SK-N-SH (cell line): ENCODE data around the gene TMEM169.

ENCODE experiments used
- CTCF ChIP-seq: fragments of 200-600 bp; sonication (generic); IDR thresholded peaks from 2 replicates; pipeline ENCODE4 v1.6.1; 2017; ENCODE audit warnings: antibody characterized with exemption, mild to moderate bottlenecking, moderate library complexity
- FOXJ3 ChIP-seq: sonication (generic); formaldehyde crosslinking; IDR thresholded peaks from 2 replicates; pipeline ENCODE4 v1.5.1; 2020; ENCODE audit warnings: mild to moderate bottlenecking, missing genetic modification reagents
- REST ChIP-seq: IDR thresholded peaks from 2 replicates; pipeline ENCODE4 v1.6.1; 2012; ENCODE audit warnings: mild to moderate bottlenecking, low read depth, low read length, moderate library complexity
- RFX5 ChIP-seq: IDR thresholded peaks from 2 replicates; pipeline ENCODE4 v1.6.1; 2012; ENCODE audit warnings: mild to moderate bottlenecking, improper control_type of control experiment, low read length
- TAF1 ChIP-seq: IDR thresholded peaks from 2 replicates; pipeline ENCODE4 v1.6.1; 2012; ENCODE audit warnings: low read depth, mild to moderate bottlenecking, low read length, moderate library complexity, borderline replicate concordance

GRCh38 chr2:216148983-216149382 is 67.3 kb downstream of the TMEM169 start:
- no peak for TF ChIP-seq CTCF
- no peak for TF ChIP-seq REST
- no peak for TF ChIP-seq TAF1
- TF ChIP-seq RFX5 = no peak
- TF ChIP-seq FOXJ3 = no peak
